Fibroblast of skin of right quadriceps (primary cell): ENCODE measurements around the gene MRPL9.

Source experiments
- DNase-seq: peaks from one replicate; pipeline ENCODE4 v3.0.0-alpha.2; 2013

Gene MRPL9

DNA sequence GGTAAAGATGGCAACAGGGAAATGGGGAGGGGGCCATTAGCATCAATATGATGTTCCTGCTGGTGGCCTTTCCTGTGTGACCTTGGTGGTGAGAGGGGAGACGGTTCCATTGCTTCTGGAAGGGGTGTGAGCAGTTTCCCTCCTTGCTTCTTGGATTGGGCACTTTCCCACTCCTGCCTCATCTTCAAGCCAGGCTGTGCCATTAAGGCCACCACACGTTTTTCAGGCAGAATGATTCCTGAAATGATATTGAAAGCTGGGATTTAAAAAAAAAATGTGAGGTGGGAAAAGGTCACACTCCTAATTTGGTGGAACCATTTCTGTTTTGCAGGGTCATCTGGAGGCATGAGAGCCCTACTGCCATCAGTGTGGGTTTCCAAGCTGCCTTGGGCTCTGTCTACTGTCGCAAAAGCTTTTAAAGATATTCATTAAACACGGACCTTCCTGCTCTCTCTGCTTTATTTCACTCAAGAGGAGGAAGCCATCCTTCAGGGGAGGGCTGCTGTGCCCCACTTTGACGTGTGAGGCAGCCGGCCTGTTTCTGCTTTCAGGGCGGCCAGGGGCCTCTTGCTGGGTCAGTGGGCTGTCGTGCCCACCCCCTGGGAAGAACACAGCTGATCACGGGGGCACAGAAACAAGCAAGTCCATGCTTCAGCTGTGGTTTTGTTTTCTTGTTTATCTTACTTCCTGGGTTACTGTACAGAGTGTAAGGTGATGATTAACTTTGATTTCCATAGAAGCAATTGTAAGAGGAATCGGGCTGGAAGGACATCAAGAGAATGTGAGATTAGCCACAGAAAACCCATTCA, 33.9 kb downstream of the MRPL9 start:
- no peak for DNase-seq

DNA sequence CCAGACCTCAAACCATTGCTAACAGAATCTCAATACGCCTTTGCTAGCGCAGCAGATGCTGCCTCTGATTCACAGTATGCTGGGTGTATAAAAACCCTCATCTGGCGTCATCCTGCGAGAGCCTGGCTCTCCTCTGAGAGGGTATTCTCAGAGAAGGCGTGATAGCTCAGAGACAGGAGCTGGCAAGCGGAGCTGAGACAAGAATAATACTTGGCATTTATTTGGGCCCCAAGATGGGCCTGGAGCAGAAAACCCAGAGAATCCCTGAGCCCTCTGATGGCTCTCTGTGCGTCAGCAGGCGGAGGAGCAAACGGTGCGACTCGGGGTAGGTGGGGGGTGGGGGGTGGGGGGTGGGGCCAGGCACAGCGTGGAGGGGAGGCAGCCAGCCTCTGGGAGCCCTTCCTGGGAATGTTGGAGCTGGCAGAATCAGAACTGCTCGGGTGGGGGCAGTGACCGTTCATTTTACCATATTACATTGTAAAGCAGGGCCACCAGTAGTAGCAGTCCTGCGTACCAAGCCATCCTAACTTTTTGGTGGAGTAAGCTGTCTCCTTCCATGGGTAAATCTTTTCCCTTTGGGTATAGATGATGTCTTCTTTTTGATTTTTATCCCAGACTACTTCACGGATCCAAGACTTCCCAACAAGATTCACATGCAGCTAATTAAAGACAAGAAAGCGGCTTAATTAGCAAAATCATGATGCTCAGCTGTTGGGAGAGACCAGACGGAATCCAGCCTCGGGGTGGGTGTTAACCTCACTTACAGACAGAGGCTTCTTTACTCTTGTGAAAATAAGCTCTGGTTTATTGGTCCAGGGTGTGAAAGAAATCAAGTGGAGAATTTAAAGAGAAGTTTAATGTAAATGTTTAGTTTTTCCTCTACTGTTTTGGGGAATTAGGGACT, 34.9 kb downstream of the MRPL9 start:
- DNase-seq, result peak; percentile 66

- DNase-seq, result no peak
Measured at GRCh38 chr1:151723726-151724370, 39.4 kb downstream of the MRPL9 start.

DNA sequence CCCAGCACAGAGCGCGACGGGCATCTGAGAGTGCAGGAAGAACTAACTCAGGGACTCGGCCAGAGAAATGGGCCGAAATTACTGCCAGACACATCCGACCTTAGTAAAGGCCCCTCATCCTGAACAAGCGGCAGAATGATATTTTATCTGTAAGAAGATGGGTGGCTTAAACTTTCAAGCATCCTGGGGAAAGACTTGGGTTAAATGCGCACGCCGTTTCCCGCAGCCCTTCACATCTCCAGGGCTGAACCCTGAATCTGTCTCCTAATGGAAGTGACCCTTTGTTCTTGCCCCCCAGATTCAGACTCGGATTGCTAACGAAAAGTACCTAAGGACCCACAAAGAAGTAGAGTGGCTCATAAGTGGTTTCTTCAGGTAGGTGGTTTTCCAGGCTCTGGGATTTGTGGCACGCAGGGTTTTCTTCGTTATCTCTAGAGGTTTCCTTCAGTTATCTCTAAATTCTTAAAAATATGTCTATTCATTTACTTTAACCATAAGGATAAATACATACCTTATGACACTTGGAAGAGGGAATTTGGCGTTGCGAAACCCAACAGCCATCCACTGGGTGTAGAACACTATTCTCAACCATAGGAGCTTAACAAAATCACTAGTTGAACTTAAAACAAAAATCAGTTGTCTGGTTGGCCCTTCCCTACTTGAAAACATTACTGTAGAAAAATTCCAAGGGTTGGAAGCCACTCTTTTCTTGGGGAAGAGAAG, 41.3 kb downstream of the MRPL9 start:
- no peak for DNase-seq

DNA sequence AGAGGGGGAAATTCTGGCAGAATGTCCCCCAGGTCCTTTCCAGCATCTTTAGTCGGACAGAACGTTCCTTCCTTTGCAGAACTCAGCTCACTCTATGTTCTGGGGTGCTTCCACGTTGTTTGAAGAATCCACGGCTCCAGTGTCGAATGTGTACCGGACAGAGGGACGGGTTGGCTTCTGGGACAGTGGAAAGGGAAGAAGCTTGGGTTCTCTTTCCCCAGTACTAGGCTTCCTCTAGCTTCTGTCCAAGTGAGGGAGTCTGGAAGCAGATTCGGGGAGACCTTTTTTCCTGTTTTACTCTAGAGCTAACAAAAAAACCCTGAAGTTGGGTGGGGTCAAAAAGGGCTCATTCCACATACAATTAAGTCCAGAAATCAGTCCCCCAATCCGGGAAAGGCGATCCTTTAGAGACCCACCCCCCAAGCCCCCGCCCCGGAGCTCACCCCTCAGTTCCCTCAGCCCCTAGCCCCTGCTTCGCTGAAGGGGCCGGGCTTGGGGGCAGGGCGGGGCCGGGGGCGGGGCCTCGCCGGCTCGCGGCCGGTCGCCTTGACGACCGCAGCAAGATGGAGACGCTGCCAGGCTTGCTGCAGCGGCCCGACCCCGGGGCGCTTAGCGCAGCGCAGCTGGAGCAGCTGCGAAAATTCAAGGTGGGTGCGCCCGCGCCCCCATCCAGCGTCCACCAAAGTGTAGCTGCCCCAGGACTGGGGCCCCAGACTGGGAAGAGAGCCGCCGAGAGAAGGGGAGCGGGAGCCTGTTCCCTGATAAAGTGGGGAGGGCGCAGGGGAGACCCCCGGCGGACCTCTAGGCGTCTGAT, 42.1 kb downstream of the MRPL9 start, which contains the start of gene RIIAD1:
TSS of gene RIIAD1 (plus strand) at position 549 of the 814 bp plus-strand sequence. CDS start at position 564, 15 bp downstream.
- DNase-seq, result no peak

GRCh38 chr1:151720554-151720953, 42.7 kb downstream of the MRPL9 start:
- no peak for DNase-seq

- DNase-seq, result no peak
Measured at GRCh38 chr1:151720125-151720524, 43.2 kb downstream of the MRPL9 start.

DNA sequence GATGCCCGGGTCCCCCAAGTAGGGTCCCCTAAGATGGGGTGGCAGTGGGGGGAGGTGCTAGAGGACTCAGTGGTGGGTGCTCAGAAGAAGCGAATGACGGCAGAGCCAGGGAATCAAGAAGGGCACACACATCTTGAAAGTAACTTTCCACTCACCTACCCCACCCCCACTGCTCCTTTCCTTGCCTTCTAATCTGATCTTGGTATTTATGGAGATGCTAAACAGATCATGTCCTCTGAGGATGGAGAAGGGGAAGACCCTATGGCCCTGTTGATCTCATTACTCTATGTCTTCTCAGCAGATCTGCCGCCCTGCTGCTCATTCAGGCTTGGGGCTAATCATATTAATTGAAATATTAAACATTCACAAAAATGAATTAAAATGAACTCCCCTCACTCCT, 44.6 kb downstream of the MRPL9 start:
- no peak for DNase-seq

- no peak for DNase-seq
Measured at GRCh38 chr1:151718011-151718431, 45.3 kb downstream of the MRPL9 start.

GRCh38 chr1:151716771-151717631, 46.3 kb downstream of the MRPL9 start, which contains the start of gene CELF3:
CELF3 (minus strand) TSS chr1:151716803; CDS start chr1:151716020, 783 bp downstream.
- no peak for DNase-seq

- no peak for DNase-seq
Measured at GRCh38 chr1:151716405-151716762, 46.9 kb downstream of the MRPL9 start.

DNA sequence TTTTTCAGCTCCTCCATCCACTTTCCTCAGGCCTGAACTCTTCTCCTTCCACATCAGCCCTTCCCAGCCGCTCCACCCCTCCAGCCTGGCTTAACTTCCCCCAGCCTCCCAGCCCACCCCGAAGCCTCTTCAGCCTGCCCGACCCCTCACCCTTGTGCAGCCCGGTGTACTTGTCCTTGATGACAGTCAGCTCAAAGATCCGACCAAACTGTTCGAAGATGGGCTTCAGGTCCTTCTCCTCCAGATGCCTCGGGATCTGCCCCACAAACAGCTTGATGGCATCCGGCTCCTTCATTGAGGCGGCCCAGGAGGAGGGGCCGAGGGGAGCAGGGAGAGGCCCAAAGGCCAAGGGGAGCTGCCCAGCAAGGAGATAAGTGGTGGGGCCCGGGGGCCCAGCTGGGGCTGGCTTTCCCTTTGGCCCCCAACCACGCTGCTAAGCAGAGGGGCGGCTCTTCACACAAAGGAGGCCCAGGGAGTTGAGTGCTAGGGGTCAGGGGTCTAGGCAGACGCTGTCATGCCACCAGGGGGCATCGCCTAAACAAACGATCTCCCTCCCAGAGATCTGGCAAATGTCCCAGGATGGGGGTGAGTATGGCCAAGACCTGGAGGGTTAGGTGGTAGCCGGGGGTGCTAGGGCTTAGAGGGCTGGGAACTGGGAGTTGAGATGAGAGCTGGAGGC, 47.4 kb downstream of the MRPL9 start:
- no peak for DNase-seq

- DNase-seq, result no peak
Measured at GRCh38 chr1:151714820-151715725, 48.2 kb downstream of the MRPL9 start.

- DNase-seq, result no peak
Measured at GRCh38 chr1:151713874-151714273, 49.4 kb downstream of the MRPL9 start.

- DNase-seq, result no peak
Measured at GRCh38 chr1:151713044-151713443, 50.3 kb downstream of the MRPL9 start.

DNA sequence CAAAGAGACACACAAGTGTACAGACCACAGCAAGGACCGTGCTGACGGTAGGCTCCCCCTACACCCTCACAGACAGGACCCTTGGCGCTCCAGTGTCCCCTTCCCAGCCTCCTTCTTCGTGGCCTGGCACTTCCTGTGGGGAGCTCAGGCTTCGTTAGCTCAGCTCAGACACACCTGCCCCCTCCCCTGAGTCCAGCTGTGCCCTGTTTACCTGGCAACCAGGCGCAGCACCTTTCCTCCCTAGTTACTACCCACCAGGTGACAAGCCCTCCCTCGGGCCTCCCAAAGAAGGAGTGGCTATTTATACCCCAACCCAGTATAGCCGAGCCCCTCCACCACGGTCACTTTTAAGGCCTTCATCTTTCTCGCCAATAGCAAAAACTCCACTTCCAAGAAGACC, 51.3 kb downstream of the MRPL9 start:
- no peak for DNase-seq

DNA sequence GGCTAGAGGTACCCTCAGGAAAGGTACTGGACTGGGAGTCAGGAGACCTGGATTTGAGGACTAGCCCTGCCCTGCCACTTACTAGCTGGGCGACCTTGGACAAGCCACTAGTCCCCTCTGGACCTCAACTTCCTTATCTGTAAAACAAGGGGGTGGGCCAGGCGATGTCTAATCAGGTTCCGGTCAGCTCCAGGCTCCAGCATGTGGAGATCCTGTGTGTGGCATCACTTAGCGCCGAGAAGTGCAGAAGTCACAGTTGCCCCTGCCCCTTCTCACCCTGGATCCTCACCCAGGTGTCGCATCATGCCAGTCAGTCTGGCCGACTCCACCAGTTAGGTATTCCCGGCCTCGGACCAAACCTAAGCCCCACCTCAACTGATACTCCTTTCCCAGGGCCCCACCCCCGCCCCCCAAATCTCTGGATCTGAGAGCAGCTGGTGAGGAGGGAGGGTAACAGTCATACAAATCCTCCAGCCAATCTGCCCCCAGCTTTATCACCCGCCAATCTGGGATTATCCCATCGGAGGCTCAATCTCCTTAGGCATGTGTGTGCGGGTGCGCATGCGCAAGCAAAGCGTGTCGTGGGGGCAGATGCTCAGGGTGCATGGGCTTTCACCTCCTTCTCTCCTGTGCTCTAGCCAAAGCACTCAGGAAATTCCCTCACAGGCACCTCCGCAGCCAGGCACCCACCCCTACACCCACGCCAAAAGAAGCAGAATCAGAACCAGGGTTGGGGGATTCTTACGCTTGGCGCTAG, 52.1 kb downstream of the MRPL9 start:
- no peak for DNase-seq

GRCh38 chr1:151710187-151710840, 53.0 kb downstream of the MRPL9 start:
- peak; percentile 55 for DNase-seq
